Measurements from ENCODE around the gene ADRB1. TPM values are rescaled to one million over a fixed set of nuclear protein-coding genes. Genes with fewer than 3 reads are reported as not detected.

The ADRB1 gene
- total and polyA plus RNA-seq, 2 donors (not counting 3 experiments of a cell fraction or from before 2014, with no cell fraction given) = 0.23 to 0.97 TPM

DNA sequence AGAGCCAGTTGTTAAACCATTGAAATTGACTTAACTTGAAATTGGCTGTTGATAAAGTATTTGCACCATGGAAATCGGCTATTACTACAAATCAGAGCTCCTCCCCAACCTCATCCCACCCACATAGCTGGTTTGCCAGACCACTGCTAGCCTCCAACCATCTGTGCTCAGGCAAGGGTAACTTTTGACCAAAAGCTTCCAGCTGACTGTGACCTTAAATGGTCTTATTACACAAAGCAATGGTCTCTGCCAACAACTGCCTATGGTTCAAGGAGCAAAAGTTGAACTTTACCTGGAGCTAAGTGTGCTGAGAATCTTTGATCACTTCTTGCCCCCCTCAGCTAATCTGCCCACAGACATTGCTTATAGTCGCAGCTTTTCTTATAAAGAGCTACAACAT, 48.5 kb upstream of the ADRB1 start:
- FAIRE-seq (no peak), DNase-seq (ENCODE audit: low read depth, low spot score) (no peak)
- dilution Hi-C loops (cut with MboI; ENCODE audit: extremely low pct_ligation_motif_present, low sequenced_read_pairs) = no loop called here
- intact Hi-C loops (cut with micrococcal nuclease) = no loop called here
- Histone ChIP-seq H3K36me3 (ENCODE audit: control insufficient read depth in 2 of 2, extremely low read depth in 1 of 2, insufficient read depth in 2 of 2, low read length in 2 of 2) (no peaks in the 10 kb centered on the region), H3K27ac (ENCODE audit: insufficient read depth, low read depth, low read length) (no peak overlapping the region), H3K9ac (replicated peaks; ENCODE audit: extremely low read depth, insufficient read depth, low read length) (no peak overlapping the region), H3K79me2 (ENCODE audit: control insufficient read depth, insufficient read depth, low read length) (no peaks in the 10 kb centered on the region), H3K4me1 (ENCODE audit: control insufficient read depth, extremely low read depth, insufficient read depth, low read length) (no peaks in the 10 kb centered on the region), H2AFZ (ENCODE audit: low read depth, low read length) (no peak overlapping the region), H4K20me1 (replicated peaks; ENCODE audit: control insufficient read depth, extremely low read depth, insufficient read depth, low read length) (no peaks in the 10 kb centered on the region), H3K9me1 (replicated peaks; ENCODE audit: control insufficient read depth, extremely low read depth, insufficient read depth, low read length) (no peaks in the 10 kb centered on the region), H3K27me3 (ENCODE audit: control insufficient read depth in 2 of 2, insufficient read depth in 2 of 2, low read length in 2 of 2) (peaks cover 0 to 1% of the 10 kb centered on the region in 2 experiments), H3K4me3 (replicated peaks in 1 of 3; ENCODE audit: insufficient read depth in 1 of 3, low read depth in 1 of 3, low read length in 3 of 3) (no peak overlapping the region), H3K9me3 (replicated peaks; ENCODE audit: control insufficient read depth, insufficient read depth, low read length) (no peaks in the 10 kb centered on the region), H3K4me2 (ENCODE audit: insufficient read depth, low read length) (no peak overlapping the region)
- no peak for TF ChIP-seq POLR2AphosphoS5 (IDR thresholded peaks at IDR 0.05; ENCODE audit: insufficient read depth, low read depth, low read length)
- TF ChIP-seq MYC (IDR thresholded peaks at IDR 0.05; ENCODE audit: low read depth, low read length) = no peak
- no peak for TF ChIP-seq POLR2A (IDR thresholded peaks at IDR 0.05; ENCODE audit: low read depth, low read length)
- TF ChIP-seq EZH2 (IDR thresholded peaks at IDR 0.05; ENCODE audit: borderline replicate concordance, low read depth, low read length, severe bottlenecking) = no peak
- TF ChIP-seq, protein P1, sequence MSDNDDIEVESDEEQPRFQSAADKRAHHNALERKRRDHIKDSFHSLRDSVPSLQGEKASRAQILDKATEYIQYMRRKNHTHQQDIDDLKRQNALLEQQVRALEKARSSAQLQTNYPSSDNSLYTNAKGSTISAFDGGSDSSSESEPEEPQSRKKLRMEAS (IDR thresholded peaks at IDR 0.05; ENCODE audit: insufficient read depth, insufficient read length) = no peak
- no peak for TF ChIP-seq JUN (IDR thresholded peaks at IDR 0.05; ENCODE audit: borderline replicate concordance, insufficient read depth, insufficient read length, low read depth)
- TF ChIP-seq FOS (IDR thresholded peaks at IDR 0.05; ENCODE audit: borderline replicate concordance, insufficient read depth, low read length) = no peak
- TF ChIP-seq GATA2 (IDR thresholded peaks at IDR 0.05; ENCODE audit: insufficient read depth, insufficient read length, low read depth, low read length) = no peak
- POLR2A ChIA-PET = no interaction called here
- CTCF ChIA-PET = interaction anchor here (1.0 to 1.7 kb wide), 4 partner anchors 10 to 106 kb away, joined by 3 to 5 read pairs (median 3); no protein-coding TSS in a partner anchor
- BruUV-seq (replicated peaks) = no TSS peak

DNA sequence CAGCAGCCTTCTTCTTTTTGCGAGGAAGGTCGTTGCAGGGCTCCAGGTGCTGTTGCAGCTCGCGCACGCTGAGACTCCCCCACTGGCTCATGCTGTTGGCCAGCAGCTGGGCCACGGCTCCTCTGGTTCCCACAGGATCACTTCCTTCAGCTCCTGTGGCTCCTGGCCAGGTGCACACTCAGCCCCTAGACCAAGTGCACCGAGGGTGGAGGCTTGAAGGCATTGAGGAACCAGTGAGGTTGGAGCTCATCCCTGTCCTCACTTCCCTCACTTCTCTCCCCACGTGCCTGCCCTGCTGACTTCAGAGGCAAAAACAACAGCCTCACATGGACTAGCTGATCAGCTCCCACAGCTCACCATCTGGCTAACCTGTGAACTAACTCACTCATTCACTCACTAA, 46.2 kb upstream of the ADRB1 start:
- no peaks in the 10 kb centered on the region for H3K9me1 ChIP-seq (replicated peaks; ENCODE audit: control insufficient read depth, extremely low read depth, insufficient read depth, low read length)
- no peak overlapping the region for H3K4me2 ChIP-seq (ENCODE audit: insufficient read depth, low read length)
- no peaks in the 10 kb centered on the region for H3K4me1 ChIP-seq (ENCODE audit: control insufficient read depth, extremely low read depth, insufficient read depth, low read length)
- intact Hi-C loops (cut with micrococcal nuclease) = no loop called here
- no peaks in the 10 kb centered on the region for H4K20me1 ChIP-seq (replicated peaks; ENCODE audit: control insufficient read depth, extremely low read depth, insufficient read depth, low read length)
- no TSS peak for BruUV-seq (replicated peaks)
- DNase-seq (ENCODE audit: low read depth, low spot score) (no peak), FAIRE-seq (no peak)
- H3K27ac ChIP-seq (ENCODE audit: insufficient read depth, low read depth, low read length) = no peak overlapping the region
- peaks cover 0 to 1% of the 10 kb centered on the region in 2 experiments for H3K27me3 ChIP-seq (ENCODE audit: control insufficient read depth in 2 of 2, insufficient read depth in 2 of 2, low read length in 2 of 2)
- no peaks in the 10 kb centered on the region for H3K36me3 ChIP-seq (ENCODE audit: control insufficient read depth in 2 of 2, extremely low read depth in 1 of 2, insufficient read depth in 2 of 2, low read length in 2 of 2)
- no peaks in the 10 kb centered on the region for H3K79me2 ChIP-seq (ENCODE audit: control insufficient read depth, insufficient read depth, low read length)
- no peak overlapping the region for H2AFZ ChIP-seq (ENCODE audit: low read depth, low read length)
- dilution Hi-C loops (cut with MboI; ENCODE audit: extremely low pct_ligation_motif_present, low sequenced_read_pairs) = no loop called here
- H3K4me3 ChIP-seq (replicated peaks in 1 of 3; ENCODE audit: insufficient read depth in 1 of 3, low read depth in 1 of 3, low read length in 3 of 3) = no peak overlapping the region
- H3K9me3 ChIP-seq (replicated peaks; ENCODE audit: control insufficient read depth, insufficient read depth, low read length) = no peaks in the 10 kb centered on the region
- ChIA-PET CTCF (no interaction called here), POLR2A (no interaction called here)
- TF ChIP-seq FOS (IDR thresholded peaks at IDR 0.05; ENCODE audit: borderline replicate concordance, insufficient read depth, low read length) (no peak), MYC (IDR thresholded peaks at IDR 0.05; ENCODE audit: low read depth, low read length) (no peak), POLR2A (IDR thresholded peaks at IDR 0.05; ENCODE audit: low read depth, low read length) (no peak), JUN (IDR thresholded peaks at IDR 0.05; ENCODE audit: borderline replicate concordance, insufficient read depth, insufficient read length, low read depth) (no peak)
- TF ChIP-seq, protein P2, sequence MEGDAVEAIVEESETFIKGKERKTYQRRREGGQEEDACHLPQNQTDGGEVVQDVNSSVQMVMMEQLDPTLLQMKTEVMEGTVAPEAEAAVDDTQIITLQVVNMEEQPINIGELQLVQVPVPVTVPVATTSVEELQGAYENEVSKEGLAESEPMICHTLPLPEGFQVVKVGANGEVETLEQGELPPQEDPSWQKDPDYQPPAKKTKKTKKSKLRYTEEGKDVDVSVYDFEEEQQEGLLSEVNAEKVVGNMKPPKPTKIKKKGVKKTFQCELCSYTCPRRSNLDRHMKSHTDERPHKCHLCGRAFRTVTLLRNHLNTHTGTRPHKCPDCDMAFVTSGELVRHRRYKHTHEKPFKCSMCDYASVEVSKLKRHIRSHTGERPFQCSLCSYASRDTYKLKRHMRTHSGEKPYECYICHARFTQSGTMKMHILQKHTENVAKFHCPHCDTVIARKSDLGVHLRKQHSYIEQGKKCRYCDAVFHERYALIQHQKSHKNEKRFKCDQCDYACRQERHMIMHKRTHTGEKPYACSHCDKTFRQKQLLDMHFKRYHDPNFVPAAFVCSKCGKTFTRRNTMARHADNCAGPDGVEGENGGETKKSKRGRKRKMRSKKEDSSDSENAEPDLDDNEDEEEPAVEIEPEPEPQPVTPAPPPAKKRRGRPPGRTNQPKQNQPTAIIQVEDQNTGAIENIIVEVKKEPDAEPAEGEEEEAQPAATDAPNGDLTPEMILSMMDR (IDR thresholded peaks at IDR 0.05; ENCODE audit: extremely low read depth in 1 of 2, insufficient read depth in 1 of 2, low read depth in 1 of 2, low read length in 2 of 2) = no peak
- TF ChIP-seq, protein P1 (IDR thresholded peaks at IDR 0.05; ENCODE audit: insufficient read depth, insufficient read length) = no peak
- H3K9ac ChIP-seq (replicated peaks; ENCODE audit: extremely low read depth, insufficient read depth, low read length) = no peak overlapping the region

Data from endothelial cell of umbilical vein (primary cell).